DOHH2 (cell line): ENCODE results near the gene SMAD5.

Source experiments
- H3F3A ChIP-seq: fragments of 200-600 bp; sonication (generic), shearing (Covaris generic); 2 replicates; pipeline ENCODE4 v1.6.0; 2016; ENCODE audit warnings: antibody characterized with exemption, mild to moderate bottlenecking; ENCODE audit not compliant: control insufficient read depth, insufficient read depth
- H3K27ac ChIP-seq: fragments of 200-600 bp; sonication (generic); 2 replicates; pipeline ENCODE4 v1.5.1; 2014; ENCODE audit warnings: low read depth, mild to moderate bottlenecking, low read length, moderate library complexity
- H3K27me3 ChIP-seq: fragments of 200-600 bp; sonication (generic); 2 replicates; pipeline ENCODE4 v1.6.1; 2014; ENCODE audit warnings: mild to moderate bottlenecking, low read length, mixed read lengths; ENCODE audit not compliant: control insufficient read depth
- H3K36me3 ChIP-seq: fragments of 200-600 bp; sonication (generic); 2 replicates; pipeline ENCODE4 v1.6.1; 2014; ENCODE audit warnings: mild to moderate bottlenecking, low read length, moderate library complexity, mixed read lengths; ENCODE audit not compliant: control insufficient read depth
- H3K4me1 ChIP-seq: fragments of 200-600 bp; sonication (generic); 2 replicates; pipeline ENCODE4 v1.6.1; 2014; ENCODE audit warnings: mild to moderate bottlenecking, low read length, mixed read lengths; ENCODE audit not compliant: control insufficient read depth
- H3K4me2 ChIP-seq: fragments of 200-600 bp; sonication (generic); 2 replicates; pipeline ENCODE4 v1.6.0; 2014; ENCODE audit warnings: mild to moderate bottlenecking, low read length, moderate library complexity
- H3K4me3 ChIP-seq: fragments of 200-600 bp; sonication (generic); 2 replicates; pipeline ENCODE4 v1.5.1; 2014; ENCODE audit warnings: mild to moderate bottlenecking, low read length, mixed read lengths
- H3K79me2 ChIP-seq: fragments of 200-600 bp; sonication (generic); 2 replicates; pipeline ENCODE4 v1.6.1; 2014; ENCODE audit warnings: mild to moderate bottlenecking, low read length, mixed read lengths; ENCODE audit not compliant: control insufficient read depth
- H3K9me2 ChIP-seq: fragments of 200-600 bp; sonication (generic); replicated peaks from 2 replicates; pipeline ENCODE4 v1.6.1; 2014; ENCODE audit warnings: mild to moderate bottlenecking, low read length, mixed read lengths; ENCODE audit not compliant: control insufficient read depth
- H3K9me3 ChIP-seq: fragments of 200-600 bp; sonication (generic); 2 replicates; pipeline ENCODE4 v1.6.1; 2014; ENCODE audit warnings: antibody characterized with exemption, low read length, mixed read lengths; ENCODE audit not compliant: control insufficient read depth, insufficient read depth
- H4K20me1 ChIP-seq: fragments of 200-600 bp; sonication (generic); 2 replicates; pipeline ENCODE4 v1.6.0; 2014; ENCODE audit warnings: low read depth, mild to moderate bottlenecking, antibody characterized with exemption, low read length, moderate library complexity; ENCODE audit not compliant: control insufficient read depth, insufficient read depth
- CTCF ChIP-seq: fragments of 200-600 bp; sonication (generic); IDR thresholded peaks from one replicate; pipeline ENCODE4 v1.5.1; 2014; ENCODE audit warnings: antibody characterized with exemption, mild to moderate bottlenecking, low read depth, low read length; ENCODE audit not compliant: poor library complexity, severe bottlenecking
- EZH2phosphoT487 ChIP-seq: fragments of 200-600 bp; sonication (generic); IDR thresholded peaks from 2 replicates; pipeline ENCODE4 v1.6.1; 2017; ENCODE audit warnings: borderline replicate concordance, mild to moderate bottlenecking, antibody characterized with exemption, low read length, moderate library complexity, mixed read lengths

SMAD5 gene

GRCh38 chr5:136135536-136135935 is 2.9 kb downstream of the SMAD5 start:
- H4K20me1 ChIP-seq = peaks cover 37% of the 10 kb centered on the region
- no peaks in the 10 kb centered on the region for H3K9me2 ChIP-seq
- peaks cover 86% of the 10 kb centered on the region for H3K79me2 ChIP-seq

GRCh38 chr5:136137497-136138220 is 5.0 kb downstream of the SMAD5 start:
- H3K4me2 ChIP-seq = peak overlapping the region; percentile 23
- no peaks in the 10 kb centered on the region for H3K27me3 ChIP-seq
- peak overlapping the region; percentile 10; the same call in 1 of the 2 replicates for H3K4me3 ChIP-seq
- H4K20me1 ChIP-seq = peaks cover 53% of the 10 kb centered on the region
- H3K79me2 ChIP-seq = peaks cover 100% of the 10 kb centered on the region
- H3K9me3 ChIP-seq = no peaks in the 10 kb centered on the region
- H3K36me3 ChIP-seq = peaks cover 83% of the 10 kb centered on the region
- H3F3A ChIP-seq = no peaks in the 10 kb centered on the region
- H3K9me2 ChIP-seq = no peaks in the 10 kb centered on the region
- H3K27ac ChIP-seq = no peak overlapping the region
- peaks cover 79% of the 10 kb centered on the region for H3K4me1 ChIP-seq
- TF ChIP-seq CTCF (no peak), EZH2phosphoT487 (no peak)

More at GRCh38 chr5:136135536-136135935, 2.9 kb downstream of the SMAD5 start:
- H3K27ac ChIP-seq = no peak overlapping the region
- H3K4me1 ChIP-seq = peaks cover 69% of the 10 kb centered on the region
- H3K9me3 ChIP-seq = no peaks in the 10 kb centered on the region
- H3F3A ChIP-seq = no peaks in the 10 kb centered on the region
- peak overlapping the region; percentile 98 for H3K4me3 ChIP-seq
- no peak for TF ChIP-seq EZH2phosphoT487
- no peak for TF ChIP-seq CTCF
- peaks cover 71% of the 10 kb centered on the region for H3K36me3 ChIP-seq
- H3K27me3 ChIP-seq = no peaks in the 10 kb centered on the region
- peak overlapping the region; percentile 98 for H3K4me2 ChIP-seq

GRCh38 chr5:136141561-136141960 is 8.9 kb downstream of the SMAD5 start:
- H3K4me2 ChIP-seq = 0 out of 2 replicates have a peak overlapping the region, but pooled peaks have one; percentile 4
- H3K9me2 ChIP-seq = no peaks in the 10 kb centered on the region
- H3K4me1 ChIP-seq = peaks cover 90% of the 10 kb centered on the region
- H3K27ac ChIP-seq = no peak overlapping the region
- H4K20me1 ChIP-seq = peaks cover 65% of the 10 kb centered on the region
- no peaks in the 10 kb centered on the region for H3K9me3 ChIP-seq
- peaks cover 100% of the 10 kb centered on the region for H3K79me2 ChIP-seq
- peaks cover 65% of the 10 kb centered on the region for H3K36me3 ChIP-seq
- no peaks in the 10 kb centered on the region for H3K27me3 ChIP-seq
- H3K4me3 ChIP-seq = no peak overlapping the region
- H3F3A ChIP-seq = no peaks in the 10 kb centered on the region
- no peak for TF ChIP-seq CTCF
- no peak for TF ChIP-seq EZH2phosphoT487
